Upper lobe of left lung (tissue), 4 donors: ENCODE measurements around the gene SLC10A2.

Experiments used
- CTCF ChIP-seq, 6 experiments: fragments of 450-650 bp in 4 of 6; fragments of 200-600 bp in 2 of 6; sonication (generic) in 2 of 6; IDR thresholded peaks; one replicate each; pipeline ENCODE4 v1.5.1; 2016 to 2019; ENCODE audit warnings: antibody characterized with exemption in 6 of 6
- EP300 ChIP-seq, 4 donors: sonication (generic); formaldehyde crosslinking; IDR thresholded peaks; one replicate each; pipeline ENCODE4 v1.5.1; 2017; ENCODE audit warnings: antibody characterized with exemption in 4 of 4, control low read depth in 2 of 4

GRCh38 chr13:103036268-103036667 lies 29.9 kb downstream of the SLC10A2 start:
- TF ChIP-seq CTCF (IDR thresholded peaks at IDR 0.05), result no peak
- no peak for TF ChIP-seq EP300 (IDR thresholded peaks at IDR 0.05)
